IPS DF 6.9 (cell line): ENCODE results near the gene SPNS2.

ENCODE experiments used
- DNase-seq: peaks from one replicate; pipeline ENCODE4 v3.0.0-alpha.2; 2013; ENCODE audit warnings: low read depth, low spot score
- H3K27ac ChIP-seq: one replicate; pipeline ENCODE4 v1.5.1; 2013; ENCODE audit warnings: low read length, control low read depth
- H3K27me3 ChIP-seq: 2 replicates; pipeline ENCODE4 v1.6.1; 2013; ENCODE audit warnings: mild to moderate bottlenecking, low read length; ENCODE audit not compliant: control insufficient read depth, insufficient read depth
- H3K36me3 ChIP-seq: 2 replicates; pipeline ENCODE4 v1.6.1; 2013; ENCODE audit warnings: low read length; ENCODE audit not compliant: control insufficient read depth, insufficient read depth
- H3K4me1 ChIP-seq: 2 replicates; pipeline ENCODE4 v1.6.1; 2013; ENCODE audit warnings: low read length; ENCODE audit not compliant: control insufficient read depth, insufficient read depth
- H3K4me3 ChIP-seq: 2 replicates; pipeline ENCODE4 v1.5.1; 2013; ENCODE audit warnings: mild to moderate bottlenecking, low read length
- H3K9me3 ChIP-seq: 2 replicates; pipeline ENCODE4 v1.6.1; 2013; ENCODE audit warnings: low read length, inconsistent platforms; ENCODE audit not compliant: control insufficient read depth, insufficient read depth
- WGBS: extraction: QIAGEN DNeasy Blood & Tissue Kit; methylation state at CpG from one replicate; pipeline ENCODE4 v1.1.7; 2013; ENCODE audit warnings: mixed read lengths, missing lambda C conversion rate; ENCODE audit not compliant: insufficient read length, insufficient coverage; 5-methylcytosine and 5-hydroxymethylcytosine counted together

SPNS2 gene

DNA sequence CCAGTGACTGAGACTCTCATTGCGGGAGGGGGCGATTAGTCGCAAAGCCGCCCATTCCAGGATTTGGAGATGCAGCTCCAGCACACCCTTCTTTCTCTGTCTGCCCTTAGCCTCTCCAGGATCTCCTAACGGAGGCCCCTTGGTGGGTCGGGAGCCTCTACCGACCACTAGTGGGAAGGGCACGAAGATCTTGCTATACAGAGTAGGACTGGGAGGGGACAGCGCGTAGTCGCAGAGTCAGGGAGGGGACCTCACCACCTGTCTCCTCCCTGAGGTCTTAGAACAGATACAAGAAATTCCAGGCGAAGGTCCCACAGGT lies 85.1 kb downstream of the SPNS2 start:
- H3K4me1 ChIP-seq = peaks cover 6% of the 10 kb centered on the region; the same call in 1 of the 2 replicates
- no peaks in the 10 kb centered on the region for H3K36me3 ChIP-seq
- no CpG with 5 or more reads among the region's 12 CpGs for WGBS
- peak overlapping the region; percentile 50; the same call in 1 of the 2 replicates for H3K4me3 ChIP-seq
- H3K27ac ChIP-seq = no peak overlapping the region
- no peak for DNase-seq
- H3K9me3 ChIP-seq = no peaks in the 10 kb centered on the region
- H3K27me3 ChIP-seq = peaks cover 14% of the 10 kb centered on the region; the same call in 1 of the 2 replicates

DNA sequence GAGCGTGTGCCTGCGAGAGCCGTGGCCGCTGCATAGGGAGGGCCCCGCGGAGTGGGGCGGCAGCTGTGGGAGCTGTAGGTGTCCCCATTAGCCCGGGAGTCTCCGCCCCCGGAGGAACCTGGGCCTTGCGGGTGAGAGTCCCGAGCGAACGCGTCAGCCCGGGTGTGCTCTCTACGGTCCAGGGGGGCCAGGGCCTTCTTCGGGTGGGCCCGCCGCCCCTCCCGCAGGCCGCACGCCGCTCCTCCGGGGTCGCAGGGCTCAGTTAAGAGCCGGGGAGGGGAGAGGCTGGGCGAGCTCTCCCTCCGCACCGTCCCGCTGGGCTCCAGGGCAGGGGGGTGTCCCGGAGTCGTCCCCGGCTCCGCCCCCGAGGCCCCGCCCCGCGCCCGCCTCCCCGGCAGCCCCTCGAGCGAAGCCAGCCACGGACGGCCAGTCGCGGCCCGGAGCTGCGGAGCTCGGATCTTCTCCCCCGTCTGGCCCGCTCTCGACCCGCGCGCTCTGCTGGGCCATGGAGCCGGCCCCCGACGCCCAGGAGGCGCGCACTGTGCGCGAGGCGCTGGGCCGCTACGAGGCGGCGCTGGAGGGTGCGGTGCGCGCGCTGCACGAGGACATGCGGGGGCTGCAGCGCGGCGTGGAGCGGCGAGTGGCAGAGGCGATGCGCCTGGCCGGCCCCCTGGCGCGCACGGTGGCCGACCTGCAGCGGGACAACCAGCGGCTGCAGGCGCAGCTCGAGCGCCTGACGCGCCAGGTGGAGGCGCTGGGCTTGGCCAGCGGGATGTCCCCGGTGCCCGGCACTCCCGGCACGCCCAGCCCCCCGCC lies 85.6 kb downstream of the SPNS2 start, which contains the start of gene SMTNL2:
SMTNL2 (plus strand) TSS at position 429 of the 816 bp plus-strand sequence; CDS start at position 506, 77 bp downstream.
- Histone ChIP-seq H3K27ac (no peak within 1 kb of the TSS), H3K4me1 (peaks cover 7% of the 10 kb centered on the region; the same call in 1 of the 2 replicates), H3K36me3 (no peaks in the 10 kb centered on the region), H3K4me3 (peak within 1 kb of the TSS; percentile 50; the same call in 1 of the 2 replicates), H3K9me3 (no peaks in the 10 kb centered on the region), H3K27me3 (peaks cover 14% of the 10 kb centered on the region; the same call in 1 of the 2 replicates)
- no peak for DNase-seq
- WGBS = no CpG with 5 or more reads among the region's 100 CpGs

DNA sequence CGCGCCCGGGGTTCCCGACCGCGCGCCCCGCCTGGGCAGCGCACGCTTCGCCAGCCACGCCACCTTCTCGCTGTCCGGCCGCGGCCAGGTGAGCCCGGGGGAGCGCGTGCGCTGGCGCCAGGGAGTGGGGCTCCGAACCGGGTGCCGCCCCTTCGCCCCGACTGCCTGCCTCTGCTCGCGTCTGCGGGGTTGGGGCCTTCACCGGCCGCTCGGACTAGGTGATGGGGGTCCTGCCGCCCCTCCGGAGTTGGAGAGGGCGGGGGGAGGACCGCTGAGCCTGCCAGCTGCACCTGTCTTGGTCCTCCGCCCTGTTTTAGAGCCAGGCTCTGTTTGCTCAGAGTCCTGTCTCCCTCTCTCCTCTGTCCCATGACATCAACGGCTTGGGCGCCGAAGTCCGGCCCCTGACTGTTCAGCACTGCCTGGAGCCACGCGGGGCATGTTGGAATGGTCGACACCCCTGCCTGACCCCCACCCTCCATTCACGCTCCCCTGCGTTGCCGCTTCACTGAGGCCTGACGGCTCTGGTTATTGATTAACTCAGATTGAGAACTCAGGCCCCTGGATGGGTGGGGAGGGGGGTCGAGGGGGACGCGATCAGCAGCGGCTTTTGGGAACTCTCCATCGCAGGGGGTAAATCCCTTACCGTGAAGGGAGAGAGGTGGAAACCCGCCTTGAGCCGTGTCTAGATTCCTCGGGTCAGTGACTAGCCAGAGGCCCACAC lies 86.4 kb downstream of the SPNS2 start:
- DNase-seq = no peak
- Histone ChIP-seq H3K27me3 (peaks cover 14% of the 10 kb centered on the region; the same call in 1 of the 2 replicates), H3K4me1 (peaks cover 7% of the 10 kb centered on the region; the same call in 1 of the 2 replicates), H3K4me3 (peak overlapping the region; percentile 50; the same call in 1 of the 2 replicates), H3K36me3 (no peaks in the 10 kb centered on the region), H3K9me3 (no peaks in the 10 kb centered on the region), H3K27ac (no peak overlapping the region)
- WGBS = no CpG with 5 or more reads among the region's 57 CpGs

DNA sequence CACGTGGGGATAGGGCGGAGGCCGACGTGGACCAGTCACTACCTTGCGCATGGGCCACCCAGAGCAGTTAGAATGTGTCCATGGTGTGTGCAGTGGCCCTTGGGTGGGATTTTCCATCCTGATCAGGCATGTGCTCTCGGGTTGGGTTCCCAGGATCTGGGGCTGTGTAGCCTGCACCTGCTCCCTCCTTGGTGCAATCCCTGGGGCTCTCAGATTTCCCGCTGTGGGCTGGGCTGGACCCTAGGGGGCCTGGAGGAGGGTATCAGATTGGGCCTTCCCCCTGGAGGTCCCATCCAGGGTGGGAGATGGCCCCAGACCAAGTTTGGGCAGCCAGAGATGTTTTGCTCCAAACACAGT lies 86.9 kb downstream of the SPNS2 start:
- Histone ChIP-seq H3K36me3 (no peaks in the 10 kb centered on the region), H3K9me3 (no peaks in the 10 kb centered on the region), H3K27me3 (peaks cover 14% of the 10 kb centered on the region; the same call in 1 of the 2 replicates), H3K4me3 (no peak overlapping the region), H3K27ac (no peak overlapping the region), H3K4me1 (peaks cover 7% of the 10 kb centered on the region; the same call in 1 of the 2 replicates)
- DNase-seq = no peak
- WGBS = no CpG with 5 or more reads among the region's 7 CpGs

DNA sequence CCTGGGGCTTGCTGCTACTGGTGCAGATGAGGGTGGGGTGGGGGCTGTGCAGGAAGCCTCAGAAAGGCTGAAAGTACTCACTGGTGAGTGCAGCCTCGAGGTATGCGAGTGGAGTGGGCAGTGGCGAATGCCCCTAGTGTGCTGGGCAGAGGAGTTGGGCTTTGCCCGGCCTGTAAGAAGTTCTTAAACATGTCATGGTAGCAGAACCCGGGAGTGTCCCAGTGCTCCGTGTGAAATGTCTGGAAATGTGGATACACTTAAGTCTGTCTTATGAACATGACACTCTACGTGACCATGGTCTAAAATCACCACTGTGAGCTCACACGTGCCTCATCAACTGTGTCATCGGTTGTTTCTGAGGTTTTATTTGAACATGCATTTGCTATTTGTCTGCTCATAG lies 87.4 kb downstream of the SPNS2 start:
- H3K27ac ChIP-seq = no peak overlapping the region
- peaks cover 14% of the 10 kb centered on the region; the same call in 1 of the 2 replicates for H3K27me3 ChIP-seq
- no peak overlapping the region for H3K4me3 ChIP-seq
- no peaks in the 10 kb centered on the region for H3K9me3 ChIP-seq
- peaks cover 7% of the 10 kb centered on the region; the same call in 1 of the 2 replicates for H3K4me1 ChIP-seq
- H3K36me3 ChIP-seq = no peaks in the 10 kb centered on the region
- no peak for DNase-seq
- no CpG with 5 or more reads among the region's 9 CpGs for WGBS

DNA sequence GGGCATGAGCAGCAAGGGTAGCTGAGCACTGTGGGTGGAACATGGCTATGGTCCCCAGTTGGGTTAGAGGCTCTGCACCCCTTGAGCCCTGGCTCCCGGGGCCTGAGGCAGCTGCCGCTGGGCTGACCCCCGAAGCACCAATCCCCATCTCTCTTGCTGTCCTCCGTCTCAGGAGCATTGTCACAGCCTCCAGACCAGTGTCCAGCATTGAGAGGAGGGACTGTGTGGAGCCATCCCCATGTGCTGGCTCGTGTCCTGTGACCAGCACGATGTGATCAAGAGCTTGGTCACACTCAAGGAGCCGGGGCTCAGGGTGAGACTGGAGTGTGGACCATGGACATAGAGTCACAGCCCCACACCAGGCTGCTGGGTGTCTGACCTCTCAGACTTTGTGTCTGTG lies 88.5 kb downstream of the SPNS2 start:
- no peak for DNase-seq
- Histone ChIP-seq H3K9me3 (no peaks in the 10 kb centered on the region), H3K36me3 (no peaks in the 10 kb centered on the region), H3K4me3 (no peak overlapping the region), H3K27ac (no peak overlapping the region), H3K27me3 (peaks cover 14% of the 10 kb centered on the region; the same call in 1 of the 2 replicates), H3K4me1 (peaks cover 7% of the 10 kb centered on the region; the same call in 1 of the 2 replicates)
- no CpG with 5 or more reads among the region's 7 CpGs for WGBS

DNA sequence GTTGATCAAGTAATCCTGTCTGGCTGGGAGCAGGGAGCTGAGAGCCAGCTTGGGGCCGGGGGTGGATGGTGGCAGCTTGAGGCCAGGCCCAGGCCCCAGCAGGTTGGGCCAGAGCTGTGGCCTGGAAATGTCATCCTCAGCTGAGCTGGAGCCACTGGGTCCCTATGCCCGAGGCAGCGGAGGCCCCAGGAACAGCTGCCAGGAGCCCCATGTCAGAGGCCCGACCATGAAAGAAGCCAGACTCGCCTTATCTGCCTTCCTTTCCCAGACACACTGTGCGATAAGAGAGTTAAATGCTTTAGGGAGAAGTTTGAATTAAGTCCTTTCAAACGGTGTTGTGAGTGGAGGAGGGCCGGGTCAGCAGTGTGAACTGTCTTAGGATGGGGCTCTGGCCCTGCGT lies 89.1 kb downstream of the SPNS2 start:
- WGBS = no CpG with 5 or more reads among the region's 9 CpGs
- Histone ChIP-seq H3K4me1 (peaks cover 7% of the 10 kb centered on the region; the same call in 1 of the 2 replicates), H3K27ac (no peak overlapping the region), H3K36me3 (no peaks in the 10 kb centered on the region), H3K4me3 (no peak overlapping the region), H3K9me3 (no peaks in the 10 kb centered on the region), H3K27me3 (peaks cover 14% of the 10 kb centered on the region; the same call in 1 of the 2 replicates)
- no peak for DNase-seq

DNA sequence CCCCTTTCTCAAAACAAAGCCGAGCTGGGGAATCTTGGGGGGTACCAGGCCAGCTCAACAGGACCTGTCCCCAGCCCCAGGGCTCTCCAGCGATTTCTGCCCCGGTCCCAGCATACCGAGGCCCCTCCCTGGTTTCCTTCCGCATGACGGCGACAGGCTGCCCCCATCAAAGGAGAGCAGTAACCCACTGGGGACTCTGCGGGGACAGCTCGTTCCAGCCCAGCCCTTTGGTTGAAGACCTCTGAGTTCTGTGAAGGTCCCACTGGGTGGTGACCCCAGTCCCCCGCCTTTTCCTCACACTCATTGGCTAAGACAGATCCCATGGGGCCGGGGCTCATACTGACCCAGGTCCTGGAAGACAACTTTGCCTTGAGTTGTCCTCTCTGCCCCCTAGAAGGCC lies 89.7 kb downstream of the SPNS2 start:
- H3K4me3 ChIP-seq = no peak overlapping the region
- no peaks in the 10 kb centered on the region for H3K36me3 ChIP-seq
- H3K27ac ChIP-seq = no peak overlapping the region
- H3K9me3 ChIP-seq = no peaks in the 10 kb centered on the region
- peaks cover 11% of the 10 kb centered on the region; the same call in 1 of the 2 replicates for H3K27me3 ChIP-seq
- H3K4me1 ChIP-seq = peaks cover 7% of the 10 kb centered on the region; the same call in 1 of the 2 replicates
- WGBS = no CpG with 5 or more reads among the region's 11 CpGs
- DNase-seq = no peak
